Nucleus accumbens (tissue), 56 donors: ENCODE measurements around the gene LMNA.
"Not testable (repeated sequence)": the region's sequence is repeated elsewhere in the genome, so short reads cannot be mapped to it uniquely, and the experiment has no call there.

Experiments
- DNase-seq, 56 donors: peaks; one replicate each; lab custom pipeline; 2025; lab: John Stamatoyannopoulos, UW

The LMNA gene

DNA sequence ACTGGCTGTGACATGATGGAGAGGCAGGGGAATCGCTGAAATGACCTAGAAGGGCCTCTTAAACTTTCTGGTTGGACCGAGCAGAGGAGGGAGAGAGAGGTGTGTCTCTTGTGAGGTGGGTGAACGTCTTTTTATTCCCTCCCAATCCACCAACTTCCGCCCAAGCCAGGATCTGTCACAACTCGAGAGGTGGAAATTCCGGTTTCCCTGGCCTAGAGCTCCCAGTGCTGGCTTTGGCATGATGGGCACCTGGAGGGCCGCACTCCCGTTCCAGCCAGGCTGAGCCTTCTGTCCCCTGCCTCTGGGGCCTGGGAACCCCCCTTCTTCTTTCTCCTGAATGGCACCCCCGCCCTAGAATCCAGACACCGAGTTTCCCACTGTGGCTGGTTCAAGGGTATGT, 38.9 kb downstream of the LMNA start, which contains the start of gene SEMA4A:
Gene SEMA4A (plus strand): TSS at position 224 of the 400 bp plus-strand sequence. CDS start 994 bp downstream, outside the sequence.
- DNase-seq: no peak

GRCh38 chr1:156154317-156154749, 39.8 kb downstream of the LMNA start:
- peak in 1 of 56 donors; percentile 31 for DNase-seq

GRCh38 chr1:156155756-156156510, 41.4 kb downstream of the LMNA start:
- no peak for DNase-seq

- DNase-seq: no peak
These were observed 43.0 kb downstream of the LMNA start for GRCh38 chr1:156157506-156157905.

DNA sequence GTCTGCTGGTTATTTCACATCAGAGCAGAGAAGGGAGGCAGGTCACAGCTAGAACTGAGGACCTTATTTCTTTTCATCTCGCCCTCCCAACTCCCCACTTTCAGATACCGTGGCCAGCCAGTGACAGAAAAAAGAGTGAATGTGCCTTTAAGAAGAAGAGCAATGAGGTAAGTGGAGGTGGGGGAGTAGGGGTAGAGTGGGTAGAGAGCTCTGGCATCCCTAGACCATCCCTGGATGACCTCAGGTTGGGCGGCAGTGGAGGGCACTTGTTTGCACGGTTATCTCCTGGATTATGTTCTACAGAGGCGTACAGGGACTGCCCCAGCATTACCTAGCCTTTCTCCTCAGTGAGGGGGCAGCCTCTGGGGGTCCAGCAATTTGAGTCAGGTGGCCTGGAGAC, 43.5 kb downstream of the LMNA start:
- DNase-seq: no peak

DNA sequence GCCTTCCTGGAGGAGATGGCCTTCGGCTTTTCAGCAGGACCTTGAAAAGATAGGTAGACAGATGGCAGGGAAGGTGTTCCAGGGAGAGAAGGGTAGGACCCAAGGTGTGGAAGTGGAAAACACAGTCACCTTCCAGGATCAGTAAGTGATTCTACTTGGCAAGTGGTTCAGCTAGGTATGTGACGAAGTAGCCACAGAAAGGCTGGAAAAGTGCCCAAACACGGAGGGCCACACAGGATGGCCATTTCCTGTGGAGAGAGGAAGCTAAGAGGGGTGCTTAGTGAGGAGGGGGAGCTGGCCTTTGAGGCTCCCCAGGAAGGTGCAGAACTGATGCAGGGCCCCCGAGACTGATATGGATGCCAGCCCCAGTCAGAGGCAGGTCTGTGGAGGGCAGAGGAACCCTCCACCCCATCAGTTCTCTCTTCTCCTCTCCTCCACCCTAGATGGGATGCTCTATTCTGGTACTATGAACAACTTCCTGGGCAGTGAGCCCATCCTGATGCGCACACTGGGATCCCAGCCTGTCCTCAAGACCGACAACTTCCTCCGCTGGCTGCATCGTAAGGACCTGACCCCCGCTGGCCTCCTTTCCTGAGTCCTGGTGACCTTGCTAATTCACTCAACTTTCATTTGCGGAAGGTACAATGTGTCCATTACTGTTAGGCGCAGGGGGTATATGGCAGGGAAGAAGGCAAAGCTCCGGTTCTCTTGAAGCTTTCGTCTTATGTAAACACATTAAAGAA, 45.7 kb downstream of the LMNA start:
- peak in 1 of 56 donors; percentile 24 for DNase-seq

DNA sequence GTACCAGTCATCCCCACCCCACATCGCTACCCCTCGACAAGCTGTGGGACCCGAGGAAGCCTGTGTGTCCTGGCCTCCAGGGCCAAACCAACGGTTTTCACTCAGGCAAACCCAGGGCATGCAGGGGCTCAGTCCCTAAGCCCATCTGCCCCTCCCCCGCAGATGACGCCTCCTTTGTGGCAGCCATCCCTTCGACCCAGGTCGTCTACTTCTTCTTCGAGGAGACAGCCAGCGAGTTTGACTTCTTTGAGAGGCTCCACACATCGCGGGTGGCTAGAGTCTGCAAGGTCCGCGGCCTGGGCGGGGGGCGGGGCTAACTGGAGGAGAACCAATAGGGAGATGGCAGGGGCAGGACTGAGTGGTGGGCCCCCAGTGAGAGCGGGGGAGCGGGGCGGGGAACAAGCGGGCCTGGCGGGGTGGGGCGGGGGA, 46.2 kb downstream of the LMNA start:
- peak in 46 of 56 donors; percentile 14 to 87 (median 61) for DNase-seq

GRCh38 chr1:156162430-156163037, 48.0 kb downstream of the LMNA start:
- DNase-seq: no peak

DNA sequence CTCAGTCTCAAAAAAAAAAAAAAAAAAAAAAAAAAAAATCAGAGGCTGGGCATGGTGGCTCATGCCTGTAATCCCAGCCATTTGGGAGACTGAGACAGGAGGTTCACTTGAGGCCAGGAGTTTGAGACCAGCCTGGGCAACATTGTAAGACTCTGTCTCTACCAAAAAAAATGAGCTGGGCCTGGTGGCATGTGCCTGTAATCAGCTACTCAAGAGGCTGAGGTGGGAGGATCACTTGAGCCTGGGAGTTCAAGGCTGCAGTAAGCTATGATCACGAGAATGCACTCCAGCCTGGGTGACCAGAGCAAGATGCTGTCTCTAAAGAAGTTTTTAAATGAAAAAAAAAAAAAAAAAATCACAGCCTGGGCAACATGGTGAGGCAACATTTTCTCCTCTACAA, 49.2 kb downstream of the LMNA start:
- DNase-seq: no peak

DNA sequence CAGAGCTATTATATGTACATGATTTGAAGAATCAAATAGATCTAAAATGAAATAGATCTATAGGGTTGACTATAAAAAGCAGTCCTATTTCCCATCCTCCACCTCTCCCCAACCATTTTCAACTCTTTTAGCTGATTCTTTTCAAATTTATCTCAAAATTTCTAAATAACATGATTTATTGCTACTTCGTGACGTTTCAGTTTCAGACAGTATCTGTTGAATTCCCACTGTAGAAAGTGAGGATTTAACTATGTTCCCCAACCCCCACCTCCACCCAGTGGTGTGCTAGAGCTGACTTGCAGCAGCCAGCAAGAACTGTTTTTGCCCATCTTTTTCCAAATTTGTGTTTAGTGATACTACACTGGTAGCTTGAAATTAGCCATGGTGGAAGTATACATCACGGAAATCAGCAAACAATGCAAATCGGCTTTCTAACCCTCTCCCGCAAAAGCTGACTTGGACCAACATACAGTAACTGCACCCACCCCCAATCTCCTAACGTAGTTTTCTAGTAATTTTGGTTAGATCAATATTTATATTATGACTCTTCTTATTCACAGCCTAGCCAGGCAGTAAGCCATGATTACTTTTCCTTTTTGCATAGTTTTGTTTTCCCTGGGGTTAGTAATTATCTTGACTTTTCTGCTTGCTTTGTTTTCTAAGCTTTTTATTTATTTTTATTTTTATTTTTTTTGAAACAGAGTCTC, 49.8 kb downstream of the LMNA start:
- DNase-seq: no peak

- no peak for DNase-seq
These were observed 50.6 kb downstream of the LMNA start for GRCh38 chr1:156165083-156165482.

DNA sequence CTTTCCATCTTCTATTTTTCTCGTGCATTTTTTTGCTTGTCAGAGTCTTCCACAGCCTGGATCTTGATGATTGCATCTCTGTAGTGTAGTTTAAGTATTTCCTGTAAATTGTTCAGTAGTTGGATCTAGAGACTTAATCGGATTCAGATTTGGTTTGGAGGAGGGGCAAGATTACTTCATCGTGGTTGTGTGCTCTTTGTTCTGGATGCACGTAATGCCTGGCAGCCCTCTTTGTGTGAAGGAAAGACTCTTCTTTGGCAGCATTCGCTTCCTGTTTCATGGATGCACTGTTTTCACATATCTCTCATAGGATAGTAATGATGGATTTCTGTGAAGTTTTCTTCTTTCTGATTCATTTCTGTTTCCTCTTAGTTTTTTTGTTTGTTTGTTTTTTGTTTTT, 53.0 kb downstream of the LMNA start:
- DNase-seq: no peak

DNA sequence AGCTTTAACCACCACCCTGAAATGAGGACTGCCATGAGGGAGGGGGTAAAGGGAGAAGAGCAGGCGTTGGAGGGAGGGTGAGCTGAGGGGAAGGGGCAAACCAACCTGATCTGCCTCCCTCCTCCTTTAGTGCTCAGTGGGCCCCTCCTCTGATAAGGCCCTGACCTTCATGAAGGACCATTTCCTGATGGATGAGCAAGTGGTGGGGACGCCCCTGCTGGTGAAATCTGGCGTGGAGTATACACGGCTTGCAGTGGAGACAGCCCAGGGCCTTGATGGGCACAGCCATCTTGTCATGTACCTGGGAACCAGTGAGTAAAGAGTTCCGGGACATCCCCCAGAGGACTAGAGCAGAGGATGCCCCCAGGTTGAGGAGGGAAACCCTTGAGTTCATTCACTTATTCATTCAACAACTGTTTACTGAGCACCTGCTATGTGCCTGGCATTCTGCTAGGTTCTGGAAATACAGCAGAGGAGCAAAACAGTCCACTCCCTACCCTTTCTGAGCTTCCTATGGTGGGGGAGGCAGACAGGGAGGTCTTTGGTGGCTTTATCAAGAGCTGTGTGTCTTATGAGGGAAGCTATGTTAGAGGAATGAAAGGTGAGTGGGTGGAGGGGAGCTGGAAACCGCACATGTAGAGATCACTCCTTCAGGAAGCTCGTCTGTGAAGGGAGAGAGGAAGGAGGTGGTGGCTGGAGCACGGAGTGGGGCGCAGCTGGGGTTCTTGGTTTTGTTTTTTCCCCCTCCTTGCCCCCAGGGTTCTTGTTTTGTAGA, 58.4 kb downstream of the LMNA start:
- peak in 2 of 56 donors; percentile 23 to 28 for DNase-seq

DNA sequence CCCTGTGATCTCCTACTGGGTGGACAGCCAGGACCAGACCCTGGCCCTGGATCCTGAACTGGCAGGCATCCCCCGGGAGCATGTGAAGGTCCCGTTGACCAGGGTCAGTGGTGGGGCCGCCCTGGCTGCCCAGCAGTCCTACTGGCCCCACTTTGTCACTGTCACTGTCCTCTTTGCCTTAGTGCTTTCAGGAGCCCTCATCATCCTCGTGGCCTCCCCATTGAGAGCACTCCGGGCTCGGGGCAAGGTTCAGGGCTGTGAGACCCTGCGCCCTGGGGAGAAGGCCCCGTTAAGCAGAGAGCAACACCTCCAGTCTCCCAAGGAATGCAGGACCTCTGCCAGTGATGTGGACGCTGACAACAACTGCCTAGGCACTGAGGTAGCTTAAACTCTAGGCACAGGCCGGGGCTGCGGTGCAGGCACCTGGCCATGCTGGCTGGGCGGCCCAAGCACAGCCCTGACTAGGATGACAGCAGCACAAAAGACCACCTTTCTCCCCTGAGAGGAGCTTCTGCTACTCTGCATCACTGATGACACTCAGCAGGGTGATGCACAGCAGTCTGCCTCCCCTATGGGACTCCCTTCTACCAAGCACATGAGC, 62.2 kb downstream of the LMNA start:
- no peak for DNase-seq

GRCh38 chr1:156177919-156178654, 63.6 kb downstream of the LMNA start:
- DNase-seq: no peak

DNA sequence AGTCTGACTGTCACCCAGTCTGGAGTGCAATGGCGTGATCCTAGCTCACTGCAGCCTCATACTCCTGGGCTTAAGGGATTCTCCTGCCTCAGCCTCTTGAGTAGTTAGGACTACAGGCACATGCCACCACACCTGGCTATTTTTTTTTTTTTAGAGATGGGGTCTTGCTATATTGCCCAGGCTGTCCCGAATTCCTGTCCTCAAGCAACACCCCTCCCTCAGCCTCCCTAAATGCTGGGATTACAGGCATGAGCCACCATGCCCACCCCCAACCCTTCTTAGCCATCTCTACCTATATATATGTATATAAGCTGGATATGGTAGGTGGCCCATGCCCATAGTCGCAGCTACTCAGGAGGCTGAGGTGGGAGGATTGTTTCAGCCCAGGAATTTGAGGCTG, 66.0 kb downstream of the LMNA start:
- DNase-seq: no peak

- DNase-seq: not testable (repeated sequence)
These were observed 66.9 kb downstream of the LMNA start for GRCh38 chr1:156181391-156181924.

DNA sequence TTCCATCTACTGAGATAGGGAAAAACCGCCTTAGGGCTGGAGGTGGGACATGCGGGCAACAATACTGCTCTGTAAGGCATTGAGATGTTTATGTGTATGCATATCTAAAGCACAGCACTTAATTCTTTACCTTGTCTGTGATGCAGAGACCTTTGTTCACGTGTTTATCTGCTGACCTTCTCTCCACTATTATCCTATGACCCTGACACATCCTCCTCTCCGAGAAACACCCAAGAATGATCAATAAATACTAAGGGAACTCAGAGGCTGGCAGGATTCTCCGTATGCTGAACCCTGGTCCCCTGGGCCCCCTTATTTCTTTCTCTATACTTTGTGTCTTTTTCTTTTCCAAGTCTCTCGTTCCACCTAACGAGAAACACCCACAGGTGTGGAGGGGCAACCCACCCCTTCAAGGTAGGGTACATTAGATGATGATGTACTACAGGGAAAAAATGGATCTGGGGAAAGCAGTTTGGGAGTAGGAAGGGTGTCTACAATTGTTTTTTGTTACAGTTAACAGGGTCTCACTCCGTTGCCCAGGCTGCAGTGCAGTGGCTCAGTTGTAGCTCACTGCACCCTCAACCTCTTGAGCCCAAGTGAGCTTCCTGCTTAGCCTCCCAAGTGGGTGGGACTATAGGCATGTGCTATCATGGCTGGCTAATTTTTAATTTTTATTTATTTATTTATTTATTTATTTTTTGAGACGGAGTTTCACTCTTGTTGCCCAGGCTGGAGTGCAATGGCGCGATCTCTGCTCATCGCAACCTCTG, 67.7 kb downstream of the LMNA start:
- DNase-seq: not testable (repeated sequence)
